Activated naive CD4-positive, alpha-beta T cell treated with anti-CD3 and anti-CD28 coated beads, Interleukin-2, amount 50 U/mL, for 24 hours (primary cell): ENCODE data around the gene ZP4.
"Not testable (repeated sequence)": the region's sequence is repeated elsewhere in the genome, so short reads cannot be mapped to it uniquely, and the experiment has no call there.

Experiments
- H3K27ac Mint-ChIP-seq: one replicate; pipeline ENCODE4 v1.8.0; 2021; ENCODE audit warnings: mild to moderate bottlenecking, mixed read lengths
- H3K27me3 Mint-ChIP-seq: one replicate; pipeline ENCODE4 v1.8.0; 2021; ENCODE audit warnings: mixed read lengths
- H3K36me3 Mint-ChIP-seq: one replicate; pipeline ENCODE4 v1.8.0; 2021; ENCODE audit warnings: mixed read lengths
- H3K4me1 Mint-ChIP-seq: one replicate; pipeline ENCODE4 v1.8.0; 2021; ENCODE audit warnings: mixed read lengths
- H3K4me3 Mint-ChIP-seq: one replicate; pipeline ENCODE4 v1.8.0; 2021; ENCODE audit warnings: mild to moderate bottlenecking, mixed read lengths
- H3K9me3 Mint-ChIP-seq: one replicate; pipeline ENCODE4 v1.8.0; 2021; ENCODE audit warnings: mixed read lengths

The ZP4 gene

DNA sequence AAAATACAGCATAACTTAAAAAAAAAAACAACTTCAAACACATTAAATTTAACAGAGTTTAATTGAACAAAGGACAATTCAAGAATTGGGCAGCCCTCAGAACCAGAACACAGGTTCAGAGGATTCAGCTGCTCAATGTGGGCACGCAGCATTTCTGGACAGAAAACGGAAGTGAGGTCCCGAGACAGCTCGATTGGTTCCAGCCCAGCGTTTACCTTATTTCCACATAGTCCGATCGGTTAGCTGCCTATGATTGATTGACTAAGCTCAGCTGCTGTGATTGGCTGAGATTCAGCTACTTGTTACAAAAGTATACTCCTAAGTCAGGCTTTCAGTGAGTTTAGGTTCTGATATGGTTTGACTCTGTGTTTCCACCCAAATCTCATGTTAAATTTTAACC, 33.3 kb downstream of the ZP4 start:
- no peaks in the 10 kb centered on the region for H3K9me3 Mint-ChIP-seq
- H3K27me3 Mint-ChIP-seq, result no peaks in the 10 kb centered on the region
- no peak overlapping the region for H3K4me3 Mint-ChIP-seq
- no peaks in the 10 kb centered on the region for H3K36me3 Mint-ChIP-seq
- H3K27ac Mint-ChIP-seq, result no peak overlapping the region
- H3K4me1 Mint-ChIP-seq, result no peaks in the 10 kb centered on the region

DNA sequence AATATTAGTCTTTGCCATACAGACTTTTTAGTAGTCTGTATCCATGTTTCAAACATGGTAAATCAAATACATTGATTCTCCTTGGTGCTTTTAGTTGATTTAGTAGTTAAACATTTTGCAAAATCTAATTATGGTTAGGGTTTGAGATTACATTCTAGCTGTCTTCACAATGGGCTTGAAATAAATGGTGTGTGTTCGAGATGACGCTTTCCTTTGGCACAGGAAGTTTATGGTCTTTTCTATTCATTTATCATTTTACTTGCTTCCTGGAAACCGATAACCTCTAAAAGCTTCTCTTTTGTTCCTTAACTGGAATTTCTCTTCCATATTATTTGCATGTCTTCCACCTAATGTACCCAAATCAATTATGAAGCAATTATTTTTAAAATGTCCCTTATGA, 38.4 kb downstream of the ZP4 start:
- H3K36me3 Mint-ChIP-seq, result no peaks in the 10 kb centered on the region
- no peaks in the 10 kb centered on the region for H3K9me3 Mint-ChIP-seq
- no peak overlapping the region for H3K27ac Mint-ChIP-seq
- peaks cover 2% of the 10 kb centered on the region for H3K27me3 Mint-ChIP-seq
- H3K4me1 Mint-ChIP-seq, result no peaks in the 10 kb centered on the region
- H3K4me3 Mint-ChIP-seq, result no peak overlapping the region

DNA sequence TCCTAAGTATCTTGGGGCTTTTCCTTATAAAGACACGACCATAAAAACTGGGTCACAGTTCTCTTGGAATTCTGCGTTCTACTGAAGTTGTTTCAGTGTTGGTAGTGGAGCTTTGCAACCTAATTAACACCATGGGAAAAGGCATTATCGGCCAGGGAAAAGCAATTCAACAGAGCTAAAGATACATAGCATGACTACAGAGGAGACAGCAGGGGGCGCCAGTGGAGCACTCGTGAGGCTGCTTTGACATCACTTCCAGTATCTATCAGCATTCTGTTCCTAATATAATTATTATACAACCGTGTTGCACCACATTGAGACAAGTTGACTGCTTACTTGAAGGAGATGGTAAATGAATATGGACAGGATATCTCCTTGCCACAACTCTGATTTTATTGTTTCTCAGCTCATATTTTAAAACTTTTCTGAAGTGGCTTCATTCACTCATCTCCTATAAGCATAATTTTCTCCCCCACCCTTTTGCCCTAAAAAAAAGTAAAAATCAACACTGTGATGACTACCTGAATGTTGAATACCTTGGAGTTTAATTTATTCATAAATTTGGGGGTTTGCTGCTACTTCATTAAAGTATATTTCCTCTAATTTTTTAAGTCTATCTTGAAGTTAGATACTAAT, 39.4 kb downstream of the ZP4 start:
- H3K27me3 Mint-ChIP-seq, result peaks cover 2% of the 10 kb centered on the region
- no peaks in the 10 kb centered on the region for H3K4me1 Mint-ChIP-seq

DNA sequence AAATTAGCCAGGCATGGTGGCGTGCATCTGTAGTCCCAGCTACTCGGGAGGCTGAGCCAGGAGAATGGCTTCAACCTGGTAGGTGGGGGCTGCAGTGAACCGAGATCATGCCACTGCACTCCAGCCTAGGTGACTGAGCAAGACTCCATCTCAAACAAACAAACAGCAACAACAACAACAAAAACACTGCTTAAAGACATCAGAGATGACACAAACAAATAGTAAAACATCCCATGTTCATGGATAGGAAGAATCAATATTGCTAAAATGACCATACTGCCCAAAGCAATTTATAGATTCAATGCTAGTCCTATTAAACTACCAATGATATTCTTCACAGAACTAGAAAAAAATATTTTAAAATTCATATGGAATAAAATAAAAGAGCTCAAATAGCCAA, 47.2 kb downstream of the ZP4 start:
- not testable (repeated sequence) for H3K4me3 Mint-ChIP-seq, H3K27me3 Mint-ChIP-seq, H3K27ac Mint-ChIP-seq, H3K36me3 Mint-ChIP-seq, H3K9me3 Mint-ChIP-seq, H3K4me1 Mint-ChIP-seq

More for the DNA sequence above, 39.4 kb downstream of the ZP4 start:
- Mint-ChIP-seq H3K4me3 (no peak overlapping the region), H3K9me3 (no peaks in the 10 kb centered on the region), H3K27ac (no peak overlapping the region), H3K36me3 (no peaks in the 10 kb centered on the region)

DNA sequence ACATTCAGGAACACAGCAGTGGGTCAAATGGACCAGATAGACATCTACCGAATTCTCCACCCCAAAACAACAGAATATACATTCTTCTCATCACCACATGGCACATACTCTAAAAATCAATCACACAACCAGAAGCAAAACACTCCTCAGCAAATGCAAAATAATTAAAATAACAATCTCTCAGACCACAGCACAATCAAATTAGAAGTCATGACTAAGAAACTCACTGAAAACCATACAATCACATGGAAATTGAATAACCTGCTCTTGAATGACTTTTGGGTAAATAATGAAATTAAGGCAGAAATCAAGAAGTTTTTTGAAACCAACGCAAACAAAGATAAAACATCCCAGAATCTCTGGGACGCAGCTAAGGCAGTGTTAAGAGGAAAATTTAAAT, 49.2 kb downstream of the ZP4 start:
- Mint-ChIP-seq H3K27ac (no peak overlapping the region), H3K4me1 (no peaks in the 10 kb centered on the region), H3K36me3 (no peaks in the 10 kb centered on the region), H3K27me3 (no peaks in the 10 kb centered on the region), H3K9me3 (no peaks in the 10 kb centered on the region), H3K4me3 (no peak overlapping the region)

DNA sequence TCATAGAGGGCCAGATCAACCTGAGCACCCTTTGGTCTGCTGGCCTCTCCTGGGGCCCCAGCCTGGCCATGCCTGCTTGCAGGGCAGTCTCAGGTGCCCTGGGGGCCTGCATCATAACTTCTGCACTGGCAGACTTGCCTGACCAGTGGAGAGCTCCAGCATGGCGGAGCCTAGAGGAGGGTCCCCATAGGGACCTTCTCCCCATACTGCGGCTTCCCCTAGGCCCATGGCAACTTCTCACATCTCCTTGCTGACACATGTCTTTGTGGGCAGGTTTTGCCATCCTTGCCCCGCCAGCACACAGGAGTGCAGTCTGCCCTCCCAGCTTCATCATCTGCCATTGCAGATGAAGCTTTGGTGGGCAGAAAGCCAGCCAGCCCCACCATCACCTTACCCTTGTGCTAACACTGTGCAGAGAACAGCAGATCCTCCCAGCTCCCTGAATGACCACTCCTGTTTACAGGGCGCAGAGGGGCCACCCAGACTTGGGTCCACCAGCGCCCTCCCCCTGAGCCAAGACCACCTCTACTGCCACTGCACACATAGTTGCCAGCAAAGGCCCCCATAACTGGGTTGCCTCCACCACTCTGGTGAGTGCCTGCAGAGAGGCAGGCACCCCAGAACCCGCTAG, 51.7 kb downstream of the ZP4 start:
- H3K4me1 Mint-ChIP-seq, result no peaks in the 10 kb centered on the region

DNA sequence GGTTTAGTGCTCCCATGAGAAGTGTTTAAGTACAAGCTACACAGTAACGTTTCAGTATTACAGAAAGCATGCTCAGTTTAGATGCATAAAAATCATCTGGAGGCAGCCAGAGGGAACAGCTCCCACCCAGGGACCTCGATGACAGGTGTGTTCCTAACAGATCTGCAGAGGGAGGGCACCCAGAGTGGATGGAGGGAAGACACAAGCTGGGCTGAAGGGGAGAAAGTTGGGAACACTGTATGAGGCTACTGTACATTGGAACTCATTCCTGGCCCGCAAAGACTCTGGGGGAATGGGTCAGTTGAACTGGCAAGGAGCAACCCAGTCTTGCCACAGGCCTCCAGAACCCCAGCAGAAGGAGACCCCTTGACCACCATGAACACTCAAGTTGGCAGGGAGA, 52.4 kb downstream of the ZP4 start:
- H3K4me3 Mint-ChIP-seq, result no peak overlapping the region

More for the DNA sequence above, 51.7 kb downstream of the ZP4 start:
- Mint-ChIP-seq H3K4me3 (no peak overlapping the region), H3K36me3 (no peaks in the 10 kb centered on the region), H3K27ac (no peak overlapping the region), H3K27me3 (no peaks in the 10 kb centered on the region), H3K9me3 (no peaks in the 10 kb centered on the region)

DNA sequence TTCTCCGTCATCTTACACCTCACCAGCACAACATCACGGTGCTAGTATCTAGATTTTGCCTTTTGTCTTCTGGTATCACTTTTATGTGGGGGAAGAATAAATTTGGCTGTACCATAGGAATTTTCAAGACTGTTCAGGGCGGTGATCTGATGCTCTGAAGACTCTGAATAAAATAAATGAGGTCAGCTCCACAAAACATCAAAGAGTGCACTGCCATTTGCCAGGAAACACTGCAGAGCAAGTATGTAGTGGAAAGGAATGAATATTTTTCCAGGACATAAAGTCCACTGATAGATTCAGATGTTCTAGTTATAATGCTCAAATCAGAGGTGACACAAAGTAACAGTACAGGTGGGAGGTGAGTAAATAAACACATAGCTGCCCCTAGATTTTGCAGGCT, 56.3 kb downstream of the ZP4 start:
- H3K9me3 Mint-ChIP-seq, result no peaks in the 10 kb centered on the region
- no peaks in the 10 kb centered on the region for H3K27me3 Mint-ChIP-seq
- H3K4me1 Mint-ChIP-seq, result no peaks in the 10 kb centered on the region
- no peaks in the 10 kb centered on the region for H3K36me3 Mint-ChIP-seq
- no peak overlapping the region for H3K27ac Mint-ChIP-seq
- no peak overlapping the region for H3K4me3 Mint-ChIP-seq

More for the DNA sequence above, 52.4 kb downstream of the ZP4 start:
- Mint-ChIP-seq H3K27me3 (no peaks in the 10 kb centered on the region), H3K27ac (no peak overlapping the region), H3K9me3 (no peaks in the 10 kb centered on the region), H3K4me1 (no peaks in the 10 kb centered on the region), H3K36me3 (no peaks in the 10 kb centered on the region)

DNA sequence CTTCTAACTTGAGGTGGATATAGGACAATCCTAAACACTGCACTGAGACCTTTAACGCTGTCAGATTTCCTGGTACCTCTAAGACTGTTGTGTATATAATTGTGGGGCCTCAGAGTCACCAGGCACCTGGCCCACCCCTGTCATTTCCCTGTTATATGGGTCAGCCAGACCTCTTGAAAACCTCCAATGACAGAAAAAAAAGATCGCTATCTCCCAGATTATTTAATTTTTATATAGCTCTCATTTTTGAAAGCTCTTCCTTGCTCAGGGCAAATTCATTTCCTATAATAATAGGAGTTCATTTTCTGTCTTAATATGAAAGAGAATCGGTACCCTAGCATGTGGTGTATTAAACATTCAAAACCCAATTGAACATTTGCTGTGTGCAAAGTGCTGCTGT, 56.7 kb downstream of the ZP4 start:
- H3K36me3 Mint-ChIP-seq, result no peaks in the 10 kb centered on the region
- no peak overlapping the region for H3K27ac Mint-ChIP-seq
- H3K9me3 Mint-ChIP-seq, result no peaks in the 10 kb centered on the region
- no peak overlapping the region for H3K4me3 Mint-ChIP-seq
- H3K27me3 Mint-ChIP-seq, result no peaks in the 10 kb centered on the region
- no peaks in the 10 kb centered on the region for H3K4me1 Mint-ChIP-seq

DNA sequence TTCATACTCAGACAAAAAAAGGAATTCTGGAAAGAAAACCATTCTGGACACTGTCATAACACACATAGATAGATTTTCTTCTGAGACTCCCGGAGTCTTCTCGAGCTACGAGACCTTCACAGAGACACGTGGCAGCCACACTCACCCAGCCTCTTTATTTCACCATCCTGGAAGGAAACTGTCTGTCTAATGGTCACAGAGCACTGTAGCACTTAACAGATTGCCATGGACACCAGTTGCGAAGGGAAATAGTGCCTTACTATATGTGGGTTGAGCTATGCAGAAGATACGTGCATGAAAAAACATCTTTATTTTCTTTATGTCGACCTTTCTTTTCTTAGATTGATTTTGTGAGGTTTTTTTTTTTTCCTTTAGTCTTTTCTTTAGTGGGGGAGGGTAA, 57.9 kb downstream of the ZP4 start:
- H3K27ac Mint-ChIP-seq, result no peak overlapping the region
- no peaks in the 10 kb centered on the region for H3K27me3 Mint-ChIP-seq
- no peaks in the 10 kb centered on the region for H3K9me3 Mint-ChIP-seq
- H3K36me3 Mint-ChIP-seq, result no peaks in the 10 kb centered on the region
- H3K4me1 Mint-ChIP-seq, result no peaks in the 10 kb centered on the region
- H3K4me3 Mint-ChIP-seq, result no peak overlapping the region
